Neuronal stem cell (in vitro differentiated cells): ENCODE data around the gene KAZN.

ENCODE experiments used
- DNase-seq: peaks from one replicate; pipeline ENCODE4 v3.0.0-alpha.2; 2013; ENCODE audit warnings: low spot score
- H2AFZ ChIP-seq: one replicate; pipeline ENCODE4 v1.6.1; 2013; ENCODE audit warnings: mild to moderate bottlenecking, low read length, inconsistent platforms
- H2AK5ac ChIP-seq: 2 replicates; pipeline ENCODE4 v1.6.1; 2013; ENCODE audit warnings: low read depth, mild to moderate bottlenecking, inconsistent platforms, low read length, moderate library complexity, mixed read lengths
- H2BK120ac ChIP-seq: 2 replicates; pipeline ENCODE4 v1.6.1; 2013; ENCODE audit warnings: low read depth, mild to moderate bottlenecking, inconsistent platforms, low read length, moderate library complexity, mixed read lengths
- H2BK12ac ChIP-seq: one replicate; pipeline ENCODE4 v1.6.1; 2013; ENCODE audit warnings: low read length, inconsistent platforms
- H2BK15ac ChIP-seq: 2 replicates; pipeline ENCODE4 v1.6.1; 2013; ENCODE audit warnings: mild to moderate bottlenecking, low read length, inconsistent platforms, mixed read lengths
- H2BK5ac ChIP-seq: one replicate; pipeline ENCODE4 v1.6.1; 2013; ENCODE audit warnings: inconsistent platforms, mild to moderate bottlenecking, low read length, moderate library complexity
- H3K14ac ChIP-seq: one replicate; pipeline ENCODE4 v1.6.1; 2013; ENCODE audit warnings: low read length, inconsistent platforms
- H3K18ac ChIP-seq: 2 replicates; pipeline ENCODE4 v1.6.1; 2013; ENCODE audit warnings: low read length, inconsistent platforms
- H3K23ac ChIP-seq: 2 replicates; pipeline ENCODE4 v1.6.1; 2013; ENCODE audit warnings: low read depth, mild to moderate bottlenecking, mixed read lengths, low read length, inconsistent platforms; ENCODE audit not compliant: poor library complexity
- H3K27ac ChIP-seq: replicated peaks from 3 replicates; pipeline ENCODE4 v1.5.1; 2013; ENCODE audit warnings: low read length, inconsistent platforms
- H3K27me3 ChIP-seq, 3 experiments: 2 replicates each; pipeline ENCODE4 v1.6.1; 2013; ENCODE audit warnings: low read length in 3 of 3, mild to moderate bottlenecking in 2 of 3, inconsistent platforms in 1 of 3, low read depth in 1 of 3, mixed read lengths in 1 of 3, moderate library complexity in 1 of 3; ENCODE audit not compliant: control insufficient read depth in 3 of 3, insufficient read depth in 3 of 3
- H3K36me3 ChIP-seq, 2 donors: replicated peaks in 1 of 2; 2 replicates each; pipeline ENCODE4 v1.6.1; 2013; ENCODE audit warnings: low read length in 2 of 2; ENCODE audit not compliant: control insufficient read depth in 2 of 2, insufficient read depth in 2 of 2
- H3K4ac ChIP-seq: 2 replicates; pipeline ENCODE4 v1.6.1; 2013; ENCODE audit warnings: inconsistent platforms, mild to moderate bottlenecking, low read length, moderate library complexity
- H3K4me1 ChIP-seq, 2 donors: 1 replicate in 1 of 2; 2 replicates in 1 of 2; pipeline ENCODE4 v1.6.1; 2013; ENCODE audit warnings: low read length in 2 of 2, low read depth in 1 of 2; ENCODE audit not compliant: control insufficient read depth in 2 of 2, insufficient read depth in 1 of 2
- H3K4me2 ChIP-seq: one replicate; pipeline ENCODE4 v1.6.1; 2013; ENCODE audit warnings: mild to moderate bottlenecking, low read length, inconsistent platforms; ENCODE audit not compliant: insufficient read depth, poor library complexity, severe bottlenecking
- H3K4me3 ChIP-seq, 2 donors: 2 replicates each; pipeline ENCODE4 v1.5.1; 2013; ENCODE audit warnings: low read length in 2 of 2, mild to moderate bottlenecking in 2 of 2, inconsistent platforms in 1 of 2, moderate library complexity in 1 of 2
- H3K79me1 ChIP-seq: one replicate; pipeline ENCODE4 v1.6.1; 2013; ENCODE audit warnings: low read depth, mild to moderate bottlenecking, inconsistent platforms, low read length, moderate library complexity
- H3K9ac ChIP-seq: one replicate; pipeline ENCODE4 v1.6.1; 2013; ENCODE audit warnings: mild to moderate bottlenecking, low read depth, low read length, inconsistent platforms; ENCODE audit not compliant: poor library complexity
- H3K9me3 ChIP-seq, 2 donors: replicated peaks in 1 of 2; 2 replicates each; pipeline versions ENCODE3 to v1.6.1; 2013; ENCODE audit warnings: low read length in 2 of 2, mild to moderate bottlenecking in 2 of 2, inconsistent platforms in 1 of 2, low read depth in 1 of 2, mixed read lengths in 1 of 2, moderate library complexity in 1 of 2; ENCODE audit not compliant: control insufficient read depth in 2 of 2, insufficient read depth in 1 of 2
- H4K8ac ChIP-seq: one replicate; pipeline ENCODE4 v1.6.1; 2013; ENCODE audit warnings: low read depth, mild to moderate bottlenecking, inconsistent platforms, low read length, moderate library complexity
- H4K91ac ChIP-seq: one replicate; pipeline ENCODE4 v1.6.1; 2013; ENCODE audit warnings: low read length, low read depth, mild to moderate bottlenecking, inconsistent platforms; ENCODE audit not compliant: poor library complexity
- WGBS, 2 donors: extraction: QIAGEN DNeasy Blood & Tissue Kit; methylation state at CpG; one replicate each; pipeline ENCODE4 v1.1.7; 2013; ENCODE audit warnings: missing lambda C conversion rate in 2 of 2, mixed read lengths in 1 of 2; ENCODE audit not compliant: insufficient read length in 2 of 2, insufficient replicate concordance in 1 of 2; ENCODE audit errors: extremely low coverage in 2 of 2; 5-methylcytosine and 5-hydroxymethylcytosine counted together

KAZN gene

DNA sequence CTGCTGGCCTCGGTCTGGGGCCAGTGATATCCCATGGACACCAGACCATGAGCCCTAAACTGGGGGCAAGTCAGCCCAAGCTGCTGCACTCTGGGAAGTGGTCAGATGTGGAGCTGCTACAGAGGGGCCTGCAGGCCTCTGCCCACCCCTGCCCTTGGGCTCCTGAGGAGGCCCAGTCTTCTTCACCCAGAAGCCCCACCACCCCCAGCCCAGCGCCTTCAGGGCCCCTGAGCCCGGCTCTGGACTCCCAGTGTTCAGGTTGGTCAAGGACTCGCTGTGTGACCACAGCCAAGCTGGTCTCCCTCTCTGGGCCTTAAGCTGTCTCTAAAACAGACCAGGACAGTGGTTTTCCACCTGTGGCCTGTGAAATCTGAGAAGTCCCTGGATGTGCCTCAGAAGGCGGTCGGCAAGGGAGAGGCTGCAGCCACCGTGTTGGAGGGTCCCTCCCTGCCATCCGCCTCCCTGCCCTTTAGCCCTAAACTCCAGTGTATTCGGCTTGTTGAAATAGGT is 475.4 kb downstream of the KAZN start:
- no peak overlapping the region for H3K4me2 ChIP-seq
- H3K4me3 ChIP-seq = no peak overlapping the region
- H3K23ac ChIP-seq = no peak overlapping the region
- H3K27me3 ChIP-seq = no peaks in the 10 kb centered on the region
- H3K18ac ChIP-seq = no peak overlapping the region
- no peak overlapping the region for H2BK5ac ChIP-seq
- H4K8ac ChIP-seq = no peak overlapping the region
- H2BK12ac ChIP-seq = no peak overlapping the region
- no CpG with 5 or more reads among the region's 9 CpGs for WGBS, 2 donors
- no peak overlapping the region for H3K27ac ChIP-seq
- no peak for DNase-seq
- no peak overlapping the region for H2BK120ac ChIP-seq
- no peak overlapping the region for H3K14ac ChIP-seq
- H4K91ac ChIP-seq = no peak overlapping the region
- no peaks in the 10 kb centered on the region for H3K4me1 ChIP-seq
- H3K79me1 ChIP-seq = no peaks in the 10 kb centered on the region
- H3K9me3 ChIP-seq = peaks cover 0 to 2% of the 10 kb centered on the region in 2 donors
- no peak overlapping the region for H2BK15ac ChIP-seq
- H2AK5ac ChIP-seq = peak overlapping the region; percentile 35
- H3K9ac ChIP-seq = no peak overlapping the region
- no peak overlapping the region for H2AFZ ChIP-seq
- H3K36me3 ChIP-seq = peaks cover 0 to 29% of the 10 kb centered on the region in 2 donors
- H3K4ac ChIP-seq = no peak overlapping the region

GRCh38 chr1:15075175-15075574 is 476.7 kb downstream of the KAZN start:
- H3K4me2 ChIP-seq = no peak overlapping the region
- H3K23ac ChIP-seq = no peak overlapping the region
- no peak overlapping the region for H3K4ac ChIP-seq
- peaks cover 0 to 2% of the 10 kb centered on the region in 2 donors for H3K9me3 ChIP-seq
- WGBS, 2 donors = no CpG with 5 or more reads among the region's 6 CpGs
- H3K27me3 ChIP-seq = no peaks in the 10 kb centered on the region
- no peaks in the 10 kb centered on the region for H3K79me1 ChIP-seq
- no peaks in the 10 kb centered on the region for H3K4me1 ChIP-seq
- no peak overlapping the region for H2BK120ac ChIP-seq
- no peak overlapping the region for H3K27ac ChIP-seq
- H3K14ac ChIP-seq = no peak overlapping the region
- peaks cover 0 to 17% of the 10 kb centered on the region in 2 donors for H3K36me3 ChIP-seq
- no peak overlapping the region for H3K4me3 ChIP-seq
- no peak overlapping the region for H4K91ac ChIP-seq
- no peak overlapping the region for H2BK5ac ChIP-seq
- no peak overlapping the region for H2BK15ac ChIP-seq
- no peak overlapping the region for H3K18ac ChIP-seq
- H3K9ac ChIP-seq = no peak overlapping the region
- no peak overlapping the region for H2AFZ ChIP-seq
- no peak overlapping the region for H4K8ac ChIP-seq
- no peak overlapping the region for H2AK5ac ChIP-seq
- H2BK12ac ChIP-seq = no peak overlapping the region
- no peak for DNase-seq

DNA sequence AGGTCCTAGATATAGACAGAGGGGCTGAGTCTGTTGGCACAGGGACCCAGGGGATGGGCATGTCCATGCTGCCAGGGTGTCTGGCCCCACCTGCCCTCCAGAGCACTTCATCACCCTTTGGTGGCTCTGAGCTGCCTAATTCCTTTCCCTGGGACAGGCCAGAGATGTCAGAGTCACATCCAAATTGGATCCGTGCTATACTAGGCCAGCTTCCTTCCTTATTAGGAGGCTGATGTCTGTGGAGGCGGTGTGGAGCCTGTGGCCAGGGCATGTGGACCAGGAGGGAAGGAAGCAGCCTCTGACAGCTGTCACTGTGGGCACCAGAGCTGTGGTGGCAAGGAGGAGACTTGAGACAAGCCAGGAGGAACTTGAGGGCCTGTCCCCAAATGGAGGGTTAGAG is 477.3 kb downstream of the KAZN start:
- no peak overlapping the region for H4K91ac ChIP-seq
- DNase-seq = no peak
- no peaks in the 10 kb centered on the region for H3K4me1 ChIP-seq
- peak overlapping the region; percentile 13 for H2AK5ac ChIP-seq
- H3K14ac ChIP-seq = no peak overlapping the region
- no peak overlapping the region for H3K4me3 ChIP-seq
- no CpG with 5 or more reads among the region's 2 CpGs for WGBS, 2 donors
- H3K9me3 ChIP-seq = peaks cover 0 to 2% of the 10 kb centered on the region in 2 donors
- H3K18ac ChIP-seq = no peak overlapping the region
- H3K27ac ChIP-seq = no peak overlapping the region
- no peak overlapping the region for H3K23ac ChIP-seq
- H3K36me3 ChIP-seq = peaks cover 0 to 13% of the 10 kb centered on the region in 2 donors
- no peak overlapping the region for H4K8ac ChIP-seq
- H3K79me1 ChIP-seq = no peaks in the 10 kb centered on the region
- H2BK5ac ChIP-seq = no peak overlapping the region
- peak overlapping the region; percentile 22 for H3K9ac ChIP-seq
- H3K4me2 ChIP-seq = no peak overlapping the region
- no peaks in the 10 kb centered on the region for H3K27me3 ChIP-seq
- peak overlapping the region; percentile 16 for H2BK15ac ChIP-seq
- H3K4ac ChIP-seq = no peak overlapping the region
- H2BK12ac ChIP-seq = no peak overlapping the region
- H2BK120ac ChIP-seq = no peak overlapping the region
- no peak overlapping the region for H2AFZ ChIP-seq

DNA sequence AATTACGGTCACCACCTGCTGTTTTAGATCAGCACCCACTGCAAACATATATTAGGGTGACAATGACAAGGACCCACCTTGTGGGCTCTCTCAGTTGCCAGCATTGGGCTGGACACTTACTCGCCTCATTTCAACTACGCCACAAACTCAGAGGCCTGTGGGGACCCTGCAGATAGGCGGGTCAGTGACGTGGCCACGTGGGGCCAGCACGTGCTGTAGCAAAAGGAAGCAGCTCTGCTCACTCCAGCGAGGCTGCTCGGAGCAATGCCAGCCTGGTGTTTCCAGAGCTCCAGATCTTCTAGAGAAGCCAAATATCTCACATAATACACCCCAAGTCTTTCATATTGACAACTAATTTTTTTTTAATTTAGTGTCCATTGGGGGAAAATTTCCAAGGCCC is 478.3 kb downstream of the KAZN start:
- Histone ChIP-seq H2AK5ac (no peak overlapping the region), H3K4me2 (no peak overlapping the region), H3K14ac (no peak overlapping the region), H2AFZ (no peak overlapping the region), H3K23ac (no peak overlapping the region), H3K4ac (no peak overlapping the region), H3K4me3 (no peak overlapping the region), H4K8ac (no peak overlapping the region), H4K91ac (no peak overlapping the region), H3K27ac (no peak overlapping the region), H3K9ac (peak overlapping the region; percentile 0), H3K27me3 (no peaks in the 10 kb centered on the region), H2BK15ac (no peak overlapping the region), H2BK120ac (no peak overlapping the region), H3K18ac (no peak overlapping the region), H3K36me3 (peaks cover 0 to 8% of the 10 kb centered on the region in 2 donors), H3K4me1 (no peaks in the 10 kb centered on the region), H3K79me1 (no peaks in the 10 kb centered on the region), H2BK5ac (no peak overlapping the region), H3K9me3 (no peaks in the 10 kb centered on the region), H2BK12ac (no peak overlapping the region)
- no peak for DNase-seq
- WGBS, 2 donors = no CpG with 5 or more reads among the region's 9 CpGs
